ENCODE measurements around the gene LHX6.

DNA sequence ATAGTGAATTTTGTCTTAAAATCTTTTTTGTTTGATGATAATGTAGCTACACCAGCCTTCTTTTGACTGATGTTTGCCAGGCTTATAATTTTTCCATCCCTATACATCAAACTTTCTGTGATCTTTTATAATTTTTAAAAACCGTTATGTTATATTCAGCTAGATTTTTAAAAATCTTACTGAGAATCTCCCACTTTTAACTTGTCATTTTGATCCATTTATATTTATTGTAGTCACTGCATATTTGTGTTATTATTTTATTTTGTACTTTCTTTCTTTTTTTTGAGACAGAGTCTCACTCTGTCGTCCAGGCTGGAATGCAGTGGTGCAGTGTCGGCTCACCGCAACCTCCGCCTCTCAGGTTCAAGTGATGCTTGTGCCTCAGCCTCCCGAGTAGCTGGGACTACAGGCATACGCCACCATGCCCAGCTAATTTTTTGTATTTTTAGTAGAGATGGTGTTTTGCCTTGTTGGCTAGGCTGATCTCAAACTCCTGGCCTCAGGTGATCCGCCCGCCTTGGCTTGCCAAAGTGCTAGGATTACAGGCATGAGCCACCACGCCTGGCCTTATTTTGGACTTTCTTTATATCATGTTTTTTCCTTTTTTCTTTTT, 48.6 kb upstream of the LHX6 start:
- TF ChIP-seq, protein P1, sequence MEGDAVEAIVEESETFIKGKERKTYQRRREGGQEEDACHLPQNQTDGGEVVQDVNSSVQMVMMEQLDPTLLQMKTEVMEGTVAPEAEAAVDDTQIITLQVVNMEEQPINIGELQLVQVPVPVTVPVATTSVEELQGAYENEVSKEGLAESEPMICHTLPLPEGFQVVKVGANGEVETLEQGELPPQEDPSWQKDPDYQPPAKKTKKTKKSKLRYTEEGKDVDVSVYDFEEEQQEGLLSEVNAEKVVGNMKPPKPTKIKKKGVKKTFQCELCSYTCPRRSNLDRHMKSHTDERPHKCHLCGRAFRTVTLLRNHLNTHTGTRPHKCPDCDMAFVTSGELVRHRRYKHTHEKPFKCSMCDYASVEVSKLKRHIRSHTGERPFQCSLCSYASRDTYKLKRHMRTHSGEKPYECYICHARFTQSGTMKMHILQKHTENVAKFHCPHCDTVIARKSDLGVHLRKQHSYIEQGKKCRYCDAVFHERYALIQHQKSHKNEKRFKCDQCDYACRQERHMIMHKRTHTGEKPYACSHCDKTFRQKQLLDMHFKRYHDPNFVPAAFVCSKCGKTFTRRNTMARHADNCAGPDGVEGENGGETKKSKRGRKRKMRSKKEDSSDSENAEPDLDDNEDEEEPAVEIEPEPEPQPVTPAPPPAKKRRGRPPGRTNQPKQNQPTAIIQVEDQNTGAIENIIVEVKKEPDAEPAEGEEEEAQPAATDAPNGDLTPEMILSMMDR (IDR thresholded peaks at IDR 0.05), result no peak
- no peak for TF ChIP-seq POLR2A (IDR thresholded peaks at IDR 0.05)
